HEK293 (cell line): ENCODE results near the gene C17orf50.
A peak's percentile ranks its signal among the peaks of the same experiment; 100 is the strongest.

Experiments used
- GLI2 ChIP-seq: fragments of 450-650 bp; formaldehyde crosslinking; IDR thresholded peaks from 2 replicates; pipeline ENCODE4; 2017; ENCODE audit warnings: missing biosample characterization, missing genetic modification characterization, low read depth, borderline replicate concordance
- KLF10 ChIP-seq: fragments of 450-650 bp; IDR thresholded peaks from 2 replicates; pipeline ENCODE4 v1.5.1; 2018; ENCODE audit warnings: missing biosample characterization, mild to moderate bottlenecking, missing genetic modification characterization
- MEIS1 ChIP-seq: sonication (generic); formaldehyde crosslinking; IDR thresholded peaks from 2 replicates; pipeline ENCODE4 v1.8.1; 2022; ENCODE audit warnings: missing genetic modification reagents, mild to moderate bottlenecking, borderline replicate concordance
- OSR2 ChIP-seq: fragments of 450-650 bp; formaldehyde crosslinking; IDR thresholded peaks from 2 replicates; pipeline ENCODE4 v1.5.1; 2016; ENCODE audit warnings: missing biosample characterization, missing genetic modification characterization
- REST ChIP-seq: fragments of 450-650 bp; formaldehyde crosslinking; IDR thresholded peaks from 2 replicates; pipeline ENCODE4 v1.5.1; 2016; ENCODE audit warnings: missing biosample characterization, missing genetic modification characterization
- SP3 ChIP-seq: fragments of 450-650 bp; formaldehyde crosslinking; IDR thresholded peaks from 2 replicates; pipeline ENCODE4 v1.5.1; 2016; ENCODE audit warnings: missing biosample characterization, missing genetic modification characterization
- ZBTB17 ChIP-seq: fragments of 450-650 bp; formaldehyde crosslinking; IDR thresholded peaks from 2 replicates; pipeline ENCODE4 v1.5.1; 2016; ENCODE audit warnings: missing biosample characterization, missing genetic modification characterization
- ZBTB48 ChIP-seq: fragments of 450-650 bp; formaldehyde crosslinking; IDR thresholded peaks from 2 replicates; pipeline ENCODE4 v1.5.1; 2016; ENCODE audit warnings: missing biosample characterization, missing genetic modification characterization
- ZBTB49 ChIP-seq: fragments of 450-650 bp; formaldehyde crosslinking; IDR thresholded peaks from 2 replicates; pipeline ENCODE4 v1.5.1; 2016; ENCODE audit warnings: missing biosample characterization, missing genetic modification characterization, low read depth
- ZEB2 ChIP-seq: fragments of 450-650 bp; formaldehyde crosslinking; IDR thresholded peaks from 2 replicates; pipeline ENCODE4 v1.5.1; 2016; ENCODE audit warnings: missing biosample characterization, missing genetic modification characterization
- ZFHX2 ChIP-seq: fragments of 450-650 bp; formaldehyde crosslinking; conservative IDR thresholded peaks from 2 replicates; pipeline ENCODE4 v1.5.1; 2016; ENCODE audit warnings: missing biosample characterization, missing genetic modification characterization
- ZIC2 ChIP-seq: fragments of 450-650 bp; formaldehyde crosslinking; IDR thresholded peaks from 2 replicates; pipeline ENCODE4 v1.5.1; 2016; ENCODE audit warnings: missing biosample characterization, missing genetic modification characterization
- ZNF148 ChIP-seq: fragments of 450-650 bp; formaldehyde crosslinking; IDR thresholded peaks from 2 replicates; pipeline ENCODE4 v1.5.0; 2017; ENCODE audit warnings: missing biosample characterization, missing genetic modification characterization, borderline replicate concordance
- ZNF239 ChIP-seq: fragments of 450-650 bp; formaldehyde crosslinking; IDR thresholded peaks from 2 replicates; pipeline ENCODE4 v1.5.1; 2016; ENCODE audit warnings: missing biosample characterization, missing genetic modification characterization
- ZNF324 ChIP-seq: fragments of 450-650 bp; formaldehyde crosslinking; IDR thresholded peaks from 2 replicates; pipeline ENCODE4 v1.5.1; 2016; ENCODE audit warnings: missing biosample characterization, missing genetic modification characterization
- ZNF335 ChIP-seq: fragments of 450-650 bp; formaldehyde crosslinking; conservative IDR thresholded peaks from 2 replicates; pipeline ENCODE4 v1.5.1; 2016; ENCODE audit warnings: missing biosample characterization, missing genetic modification characterization
- ZNF488 ChIP-seq: fragments of 450-650 bp; formaldehyde crosslinking; IDR thresholded peaks from 2 replicates; pipeline ENCODE4 v1.5.1; 2016; ENCODE audit warnings: missing biosample characterization, missing genetic modification characterization
- ZNF558 ChIP-seq: fragments of 450-650 bp; formaldehyde crosslinking; IDR thresholded peaks from 2 replicates; pipeline ENCODE4 v1.5.1; 2016; ENCODE audit warnings: missing biosample characterization, missing genetic modification characterization
- ZNF561 ChIP-seq: fragments of 450-650 bp; IDR thresholded peaks from 2 replicates; pipeline ENCODE4 v1.5.1; 2018; ENCODE audit warnings: missing biosample characterization, missing genetic modification characterization, borderline replicate concordance
- ZNF600 ChIP-seq: fragments of 450-650 bp; formaldehyde crosslinking; IDR thresholded peaks from 2 replicates; pipeline ENCODE4 v1.5.1; 2016; ENCODE audit warnings: missing biosample characterization, missing genetic modification characterization
- ZNF629 ChIP-seq: fragments of 450-650 bp; formaldehyde crosslinking; IDR thresholded peaks from 2 replicates; pipeline ENCODE4 v1.5.1; 2017; ENCODE audit warnings: missing biosample characterization, missing genetic modification characterization
- ZNF677 ChIP-seq: fragments of 450-650 bp; IDR thresholded peaks from 2 replicates; pipeline ENCODE4 v1.5.0; 2018; ENCODE audit warnings: missing biosample characterization, mild to moderate bottlenecking, missing genetic modification characterization, moderate library complexity
- ZNF701 ChIP-seq: fragments of 450-650 bp; formaldehyde crosslinking; IDR thresholded peaks from 2 replicates; pipeline ENCODE4 v1.5.1; 2016; ENCODE audit warnings: missing biosample characterization, missing genetic modification characterization
- ZNF777 ChIP-seq: fragments of 450-650 bp; formaldehyde crosslinking; IDR thresholded peaks from 2 replicates; pipeline ENCODE4 v1.5.1; 2017; ENCODE audit warnings: missing biosample characterization, missing genetic modification characterization, borderline replicate concordance
- ZSCAN16 ChIP-seq: fragments of 450-650 bp; formaldehyde crosslinking; IDR thresholded peaks from 2 replicates; pipeline ENCODE4 v1.5.1; 2016; ENCODE audit warnings: missing biosample characterization, missing genetic modification characterization
- ZSCAN18 ChIP-seq: fragments of 450-650 bp; formaldehyde crosslinking; IDR thresholded peaks from 2 replicates; pipeline ENCODE4 v1.5.1; 2016; ENCODE audit warnings: missing biosample characterization, missing genetic modification characterization
- ZXDB ChIP-seq: fragments of 450-650 bp; formaldehyde crosslinking; IDR thresholded peaks from 2 replicates; pipeline ENCODE4 v1.5.1; 2016; ENCODE audit warnings: missing biosample characterization, missing genetic modification characterization

C17orf50 gene

GRCh38 chr17:35795007-35795870, 34.6 kb downstream of the C17orf50 start, which contains the start of gene MMP28 (continued):
- TF ChIP-seq GLI2 (tag by site-specific recombination) (no peak), ZBTB48 (peak; percentile 83), ZSCAN18 (tag by site-specific recombination) (no peak), REST (no peak), ZNF629 (tag by site-specific recombination) (no peak), ZNF324 (tag by site-specific recombination) (no peak), ZNF600 (tag by site-specific recombination) (peak; percentile 63; the same call in 1 of the 2 replicates), ZNF239 (no peak), ZNF701 (tag by site-specific recombination) (no peak), ZNF488 (no peak), ZEB2 (0 out of 2 replicates have a peak, but pooled peaks have one; percentile 38), ZNF148 (no peak), ZSCAN16 (tag by site-specific recombination) (no peak), KLF10 (no peak; the same call in 1 of the 2 replicates), MEIS1 (CRISPR knock-in tag) (no peak), ZIC2 (tag by site-specific recombination) (peak; percentile 82), ZNF558 (tag by site-specific recombination) (no peak), ZNF677 (no peak), SP3 (tag by site-specific recombination) (0 out of 2 replicates have a peak, but pooled peaks have one; percentile 23), ZNF777 (tag by site-specific recombination) (peak; percentile 45; the same call in 1 of the 2 replicates), OSR2 (tag by site-specific recombination) (peak; percentile 91), ZFHX2 (tag by site-specific recombination) (peak; percentile 79), ZXDB (tag by site-specific recombination) (no peak), ZBTB17 (tag by site-specific recombination) (peak; percentile 56), ZNF335 (peak; percentile 44), ZNF561 (peak; percentile 48; the same call in 1 of the 2 replicates), ZBTB49 (tag by site-specific recombination) (no peak)
